GM23338 (cell line): ENCODE results near the gene RABGAP1L. TPM values are rescaled to one million over a fixed set of nuclear protein-coding genes. Genes with fewer than 3 reads are reported as not detected.

Experiments
- ATAC-seq: fragments of 200-7000 bp; cut with Tn5 transposase; 3 replicates; pipeline ENCODE4 v1.9.1; 2020
- DNase-seq: peaks from one replicate; pipeline ENCODE4 v3.0.0-alpha.2; 2015; ENCODE audit warnings: low spot score
- H2AFZ ChIP-seq: fragments of 200-600 bp; sonication (generic); 2 replicates; pipeline ENCODE4 v1.8.0; 2016; ENCODE audit warnings: antibody characterized with exemption, mild to moderate bottlenecking, moderate library complexity
- H3F3A ChIP-seq: fragments of 200-600 bp; sonication (generic); replicated peaks from 2 replicates; pipeline ENCODE4 v1.8.0; 2017; ENCODE audit warnings: antibody characterized with exemption, mixed run types, low read depth
- H3K27ac ChIP-seq: fragments of 200-600 bp; sonication (generic); 2 replicates; pipeline ENCODE4 v1.6.1; 2016; ENCODE audit warnings: low read depth
- H3K27me3 ChIP-seq: fragments of 200-600 bp; sonication (generic); 2 replicates; pipeline ENCODE4 v1.8.0; 2016; ENCODE audit warnings: mild to moderate bottlenecking, mixed run types, moderate library complexity; ENCODE audit not compliant: insufficient read depth
- H3K36me3 ChIP-seq: fragments of 200-600 bp; sonication (generic); 2 replicates; pipeline ENCODE4 v1.8.0; 2016; ENCODE audit warnings: mild to moderate bottlenecking; ENCODE audit not compliant: insufficient read depth
- H3K4me1 ChIP-seq: fragments of 200-600 bp; sonication (generic); 2 replicates; pipeline ENCODE4 v1.8.0; 2016; ENCODE audit warnings: mild to moderate bottlenecking, moderate library complexity; ENCODE audit not compliant: insufficient read depth
- H3K4me2 ChIP-seq: fragments of 200-600 bp; sonication (generic); 2 replicates; pipeline ENCODE4 v1.7.1; 2017; ENCODE audit warnings: mixed run types
- H3K4me3 ChIP-seq: fragments of 200-600 bp; sonication (generic); 2 replicates; pipeline ENCODE4 v1.6.1; 2016; ENCODE audit warnings: mixed run types
- H3K79me2 ChIP-seq: fragments of 200-600 bp; sonication (generic); replicated peaks from 2 replicates; pipeline ENCODE4 v1.8.0; 2017; ENCODE audit warnings: mild to moderate bottlenecking; ENCODE audit not compliant: insufficient read depth
- H3K9me2 ChIP-seq: fragments of 200-600 bp; sonication (generic); 2 replicates; pipeline ENCODE4 v1.8.0; 2017; ENCODE audit not compliant: insufficient read depth
- H4K20me1 ChIP-seq: fragments of 200-600 bp; sonication (generic); replicated peaks from 2 replicates; pipeline ENCODE4 v1.8.0; 2017; ENCODE audit warnings: mild to moderate bottlenecking; ENCODE audit not compliant: insufficient read depth
- H3K27ac Mint-ChIP-seq: 2 replicates; pipeline ENCODE4 v1.8.0; 2020; ENCODE audit warnings: inconsistent platforms, mild to moderate bottlenecking, moderate library complexity, mixed read lengths
- H3K27me3 Mint-ChIP-seq: 3 replicates; pipeline ENCODE4 v1.8.0; 2022; ENCODE audit warnings: low read depth, mild to moderate bottlenecking, moderate library complexity, mixed read lengths, inconsistent platforms; ENCODE audit not compliant: insufficient read depth, poor library complexity
- H3K36me3 Mint-ChIP-seq: 3 replicates; pipeline ENCODE4 v1.8.0; 2021; ENCODE audit warnings: low read depth, mild to moderate bottlenecking, inconsistent platforms, moderate library complexity, mixed read lengths
- H3K4me1 Mint-ChIP-seq: 3 replicates; pipeline ENCODE4 v1.8.0; 2020; ENCODE audit warnings: mild to moderate bottlenecking, inconsistent platforms, mixed read lengths
- H3K4me3 Mint-ChIP-seq: 3 replicates; pipeline ENCODE4 v1.8.0; 2021; ENCODE audit warnings: moderate library complexity, mild to moderate bottlenecking, inconsistent platforms, mixed read lengths
- H3K9me3 Mint-ChIP-seq: 3 replicates; pipeline ENCODE4 v1.8.0; 2020; ENCODE audit warnings: moderate library complexity, mild to moderate bottlenecking, inconsistent platforms, mixed read lengths
- CREB1 ChIP-seq: fragments of 250-450 bp; sonication (Bioruptor Pico); IDR thresholded peaks from 2 replicates; pipeline ENCODE4 v1.5.0; 2020; ENCODE audit warnings: low read depth, mild to moderate bottlenecking, moderate library complexity
- EZH2phosphoT487 ChIP-seq: fragments of 200-600 bp; sonication (generic); IDR thresholded peaks from one replicate; pipeline ENCODE4 v1.8.1; 2018; ENCODE audit warnings: antibody characterized with exemption; ENCODE audit not compliant: unreplicated experiment
- JUNB ChIP-seq: IDR thresholded peaks from one replicate; pipeline ENCODE4 v1.6.1; 2016; ENCODE audit warnings: antibody characterized with exemption; ENCODE audit not compliant: unreplicated experiment
- NANOG ChIP-seq: IDR thresholded peaks from 2 replicates; pipeline ENCODE4 v1.6.1; 2016; ENCODE audit warnings: antibody characterized with exemption, borderline replicate concordance
- POLR2AphosphoS5 ChIP-seq: IDR thresholded peaks from 2 replicates; pipeline ENCODE4 v1.6.1; 2016; ENCODE audit warnings: antibody characterized with exemption, low read depth
- STAT1 ChIP-seq: IDR thresholded peaks from one replicate; pipeline ENCODE4 v1.6.1; 2016; ENCODE audit warnings: antibody characterized with exemption; ENCODE audit not compliant: unreplicated experiment
- ZNF114 ChIP-seq: fragments of 250-450 bp; sonication (Bioruptor Pico); IDR thresholded peaks from 2 replicates; pipeline ENCODE4 v1.5.0; 2020; ENCODE audit warnings: mild to moderate bottlenecking, moderate library complexity
- ZNF331 ChIP-seq: fragments of 250-450 bp; sonication (Bioruptor Pico); IDR thresholded peaks from 2 replicates; pipeline ENCODE4 v1.5.0; 2020; ENCODE audit warnings: low read depth, mild to moderate bottlenecking, moderate library complexity
- polyA plus RNA-seq: library from polyadenylated mRNA; unstranded; fragments of >200 nt; fragmentation: Nextera tagmentation; extraction: Ambion mirVana; gene quantifications from 2 replicates; pipeline ENCODE4 v1.2.1, GENCODE V29; 2016
- total RNA-seq: library from RNA; depleted of rRNA; stranded (reverse); fragments of >200 nt; shearing (Covaris generic); gene quantifications from 2 replicates; pipeline ENCODE4 v1.2.3, GENCODE V29; 2014
- TF ChIP-seq, protein P1 (sequence below): fragments of 250-450 bp; sonication (Bioruptor Pico); IDR thresholded peaks from 2 replicates; pipeline ENCODE4 v1.5.0; 2020; ENCODE audit warnings: mild to moderate bottlenecking, moderate library complexity
- TF ChIP-seq, protein P2 (sequence below): IDR thresholded peaks from 2 replicates; pipeline ENCODE4 v1.6.1; 2016; ENCODE audit warnings: antibody characterized with exemption
- TF ChIP-seq, protein P3 (sequence below): IDR thresholded peaks from one replicate; pipeline ENCODE4 v1.6.1; 2018; ENCODE audit warnings: antibody characterized with exemption; ENCODE audit not compliant: unreplicated experiment
- TF ChIP-seq, protein P4 (sequence below), 2 experiments: fragments of 200-600 bp in 1 of 2; sonication (generic) in 1 of 2; conservative IDR thresholded peaks; 2 replicates each; pipeline versions ENCODE4 v1.5.1 to v1.6.1; 2016 to 2017; ENCODE audit warnings: antibody characterized with exemption in 2 of 2, low read depth in 2 of 2, mild to moderate bottlenecking in 2 of 2, moderate library complexity in 1 of 2

Gene RABGAP1L
- total and polyA plus RNA-seq, 2 experiments from 2014 or later: 83.2 to 136 TPM

DNA sequence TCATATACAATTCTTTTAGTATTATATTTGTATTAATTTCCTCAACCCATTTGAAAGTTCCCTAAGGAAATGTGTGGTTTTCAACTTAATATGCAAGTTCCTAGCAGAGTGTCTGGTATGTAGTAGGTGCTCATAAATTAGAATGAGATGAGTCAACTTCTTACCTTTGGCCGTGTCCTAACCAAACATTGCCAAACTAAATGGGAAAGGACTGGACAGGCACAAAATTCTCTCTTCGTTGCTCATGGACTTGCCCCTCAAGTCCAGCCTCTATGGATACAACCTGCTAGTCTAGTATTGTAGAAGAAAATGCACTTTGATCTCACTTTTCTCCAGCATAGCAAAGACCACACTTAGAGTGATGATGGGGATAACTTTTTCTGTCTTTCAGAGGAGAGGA lies 875.5 kb downstream of the RABGAP1L start (continued):
- TF ChIP-seq, protein P1, sequence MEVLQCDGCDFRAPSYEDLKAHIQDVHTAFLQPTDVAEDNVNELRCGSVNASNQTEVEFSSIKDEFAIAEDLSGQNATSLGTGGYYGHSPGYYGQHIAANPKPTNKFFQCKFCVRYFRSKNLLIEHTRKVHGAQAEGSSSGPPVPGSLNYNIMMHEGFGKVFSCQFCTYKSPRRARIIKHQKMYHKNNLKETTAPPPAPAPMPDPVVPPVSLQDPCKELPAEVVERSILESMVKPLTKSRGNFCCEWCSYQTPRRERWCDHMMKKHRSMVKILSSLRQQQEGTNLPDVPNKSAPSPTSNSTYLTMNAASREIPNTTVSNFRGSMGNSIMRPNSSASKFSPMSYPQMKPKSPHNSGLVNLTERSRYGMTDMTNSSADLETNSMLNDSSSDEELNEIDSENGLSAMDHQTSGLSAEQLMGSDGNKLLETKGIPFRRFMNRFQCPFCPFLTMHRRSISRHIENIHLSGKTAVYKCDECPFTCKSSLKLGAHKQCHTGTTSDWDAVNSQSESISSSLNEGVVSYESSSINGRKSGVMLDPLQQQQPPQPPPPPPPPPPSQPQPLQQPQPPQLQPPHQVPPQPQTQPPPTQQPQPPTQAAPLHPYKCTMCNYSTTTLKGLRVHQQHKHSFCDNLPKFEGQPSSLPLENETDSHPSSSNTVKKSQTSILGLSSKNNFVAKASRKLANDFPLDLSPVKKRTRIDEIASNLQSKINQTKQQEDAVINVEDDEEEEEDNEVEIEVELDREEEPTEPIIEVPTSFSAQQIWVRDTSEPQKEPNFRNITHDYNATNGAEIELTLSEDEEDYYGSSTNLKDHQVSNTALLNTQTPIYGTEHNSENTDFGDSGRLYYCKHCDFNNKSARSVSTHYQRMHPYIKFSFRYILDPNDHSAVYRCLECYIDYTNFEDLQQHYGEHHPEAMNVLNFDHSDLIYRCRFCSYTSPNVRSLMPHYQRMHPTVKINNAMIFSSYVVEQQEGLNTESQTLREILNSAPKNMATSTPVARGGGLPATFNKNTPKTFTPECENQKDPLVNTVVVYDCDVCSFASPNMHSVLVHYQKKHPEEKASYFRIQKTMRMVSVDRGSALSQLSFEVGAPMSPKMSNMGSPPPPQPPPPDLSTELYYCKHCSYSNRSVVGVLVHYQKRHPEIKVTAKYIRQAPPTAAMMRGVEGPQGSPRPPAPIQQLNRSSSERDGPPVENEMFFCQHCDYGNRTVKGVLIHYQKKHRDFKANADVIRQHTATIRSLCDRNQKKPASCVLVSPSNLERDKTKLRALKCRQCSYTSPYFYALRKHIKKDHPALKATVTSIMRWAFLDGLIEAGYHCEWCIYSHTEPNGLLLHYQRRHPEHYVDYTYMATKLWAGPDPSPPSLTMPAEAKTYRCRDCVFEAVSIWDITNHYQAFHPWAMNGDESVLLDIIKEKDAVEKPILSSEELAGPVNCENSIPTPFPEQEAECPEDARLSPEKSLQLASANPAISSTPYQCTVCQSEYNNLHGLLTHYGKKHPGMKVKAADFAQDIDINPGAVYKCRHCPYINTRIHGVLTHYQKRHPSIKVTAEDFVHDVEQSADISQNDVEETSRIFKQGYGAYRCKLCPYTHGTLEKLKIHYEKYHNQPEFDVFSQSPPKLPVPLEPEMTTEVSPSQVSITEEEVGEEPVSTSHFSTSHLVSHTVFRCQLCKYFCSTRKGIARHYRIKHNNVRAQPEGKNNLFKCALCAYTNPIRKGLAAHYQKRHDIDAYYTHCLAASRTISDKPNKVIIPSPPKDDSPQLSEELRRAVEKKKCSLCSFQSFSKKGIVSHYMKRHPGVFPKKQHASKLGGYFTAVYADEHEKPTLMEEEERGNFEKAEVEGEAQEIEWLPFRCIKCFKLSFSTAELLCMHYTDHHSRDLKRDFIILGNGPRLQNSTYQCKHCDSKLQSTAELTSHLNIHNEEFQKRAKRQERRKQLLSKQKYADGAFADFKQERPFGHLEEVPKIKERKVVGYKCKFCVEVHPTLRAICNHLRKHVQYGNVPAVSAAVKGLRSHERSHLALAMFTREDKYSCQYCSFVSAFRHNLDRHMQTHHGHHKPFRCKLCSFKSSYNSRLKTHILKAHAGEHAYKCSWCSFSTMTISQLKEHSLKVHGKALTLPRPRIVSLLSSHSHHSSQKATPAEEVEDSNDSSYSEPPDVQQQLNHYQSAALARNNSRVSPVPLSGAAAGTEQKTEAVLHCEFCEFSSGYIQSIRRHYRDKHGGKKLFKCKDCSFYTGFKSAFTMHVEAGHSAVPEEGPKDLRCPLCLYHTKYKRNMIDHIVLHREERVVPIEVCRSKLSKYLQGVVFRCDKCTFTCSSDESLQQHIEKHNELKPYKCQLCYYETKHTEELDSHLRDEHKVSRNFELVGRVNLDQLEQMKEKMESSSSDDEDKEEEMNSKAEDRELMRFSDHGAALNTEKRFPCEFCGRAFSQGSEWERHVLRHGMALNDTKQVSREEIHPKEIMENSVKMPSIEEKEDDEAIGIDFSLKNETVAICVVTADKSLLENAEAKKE (CRISPR knock-in tag): no peak

DNA sequence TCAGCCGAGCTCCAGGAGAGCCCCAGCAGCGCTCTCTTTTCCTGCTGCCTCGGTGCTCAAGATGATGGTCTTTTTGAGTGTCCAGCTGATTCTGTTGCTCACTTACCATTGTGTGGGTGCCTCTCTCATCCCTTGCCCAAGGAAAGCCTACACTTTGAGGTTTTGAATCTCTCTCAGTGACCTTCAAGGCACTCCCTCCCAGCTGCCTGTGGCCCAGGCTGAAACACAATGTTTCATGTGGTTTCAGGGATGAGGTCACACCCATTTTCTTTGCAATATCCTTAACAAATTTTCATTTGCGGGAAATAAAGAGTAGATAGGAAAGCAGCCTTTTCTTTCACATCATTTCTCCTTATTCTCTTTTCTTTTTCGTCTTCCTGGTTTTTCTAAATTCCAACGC lies 876.5 kb downstream of the RABGAP1L start:
- Mint-ChIP-seq H3K4me3 (no peak overlapping the region), H3K4me1 (peaks cover 23% of the 10 kb centered on the region), H3K9me3 (no peaks in the 10 kb centered on the region), H3K27me3 (peaks cover 1% of the 10 kb centered on the region), H3K36me3 (no peaks in the 10 kb centered on the region), H3K27ac (no peak overlapping the region)
- Histone ChIP-seq H3K27ac (no peak overlapping the region), H3F3A (no peaks in the 10 kb centered on the region), H3K79me2 (no peaks in the 10 kb centered on the region), H3K4me1 (peaks cover 17% of the 10 kb centered on the region), H2AFZ (peak overlapping the region; percentile 94), H3K4me2 (peak overlapping the region; percentile 50; the same call in 1 of the 2 replicates), H3K36me3 (no peaks in the 10 kb centered on the region), H3K9me2 (no peaks in the 10 kb centered on the region), H3K27me3 (no peaks in the 10 kb centered on the region), H4K20me1 (no peaks in the 10 kb centered on the region), H3K4me3 (no peak overlapping the region)
- TF ChIP-seq JUNB (no peak), CREB1 (no peak), EZH2phosphoT487 (no peak), ZNF114 (CRISPR knock-in tag) (no peak), STAT1 (no peak), NANOG (no peak), POLR2AphosphoS5 (no peak), ZNF331 (CRISPR knock-in tag) (no peak)
- TF ChIP-seq, protein P2, sequence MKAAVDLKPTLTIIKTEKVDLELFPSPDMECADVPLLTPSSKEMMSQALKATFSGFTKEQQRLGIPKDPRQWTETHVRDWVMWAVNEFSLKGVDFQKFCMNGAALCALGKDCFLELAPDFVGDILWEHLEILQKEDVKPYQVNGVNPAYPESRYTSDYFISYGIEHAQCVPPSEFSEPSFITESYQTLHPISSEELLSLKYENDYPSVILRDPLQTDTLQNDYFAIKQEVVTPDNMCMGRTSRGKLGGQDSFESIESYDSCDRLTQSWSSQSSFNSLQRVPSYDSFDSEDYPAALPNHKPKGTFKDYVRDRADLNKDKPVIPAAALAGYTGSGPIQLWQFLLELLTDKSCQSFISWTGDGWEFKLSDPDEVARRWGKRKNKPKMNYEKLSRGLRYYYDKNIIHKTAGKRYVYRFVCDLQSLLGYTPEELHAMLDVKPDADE: no peak
- TF ChIP-seq, protein P3, sequence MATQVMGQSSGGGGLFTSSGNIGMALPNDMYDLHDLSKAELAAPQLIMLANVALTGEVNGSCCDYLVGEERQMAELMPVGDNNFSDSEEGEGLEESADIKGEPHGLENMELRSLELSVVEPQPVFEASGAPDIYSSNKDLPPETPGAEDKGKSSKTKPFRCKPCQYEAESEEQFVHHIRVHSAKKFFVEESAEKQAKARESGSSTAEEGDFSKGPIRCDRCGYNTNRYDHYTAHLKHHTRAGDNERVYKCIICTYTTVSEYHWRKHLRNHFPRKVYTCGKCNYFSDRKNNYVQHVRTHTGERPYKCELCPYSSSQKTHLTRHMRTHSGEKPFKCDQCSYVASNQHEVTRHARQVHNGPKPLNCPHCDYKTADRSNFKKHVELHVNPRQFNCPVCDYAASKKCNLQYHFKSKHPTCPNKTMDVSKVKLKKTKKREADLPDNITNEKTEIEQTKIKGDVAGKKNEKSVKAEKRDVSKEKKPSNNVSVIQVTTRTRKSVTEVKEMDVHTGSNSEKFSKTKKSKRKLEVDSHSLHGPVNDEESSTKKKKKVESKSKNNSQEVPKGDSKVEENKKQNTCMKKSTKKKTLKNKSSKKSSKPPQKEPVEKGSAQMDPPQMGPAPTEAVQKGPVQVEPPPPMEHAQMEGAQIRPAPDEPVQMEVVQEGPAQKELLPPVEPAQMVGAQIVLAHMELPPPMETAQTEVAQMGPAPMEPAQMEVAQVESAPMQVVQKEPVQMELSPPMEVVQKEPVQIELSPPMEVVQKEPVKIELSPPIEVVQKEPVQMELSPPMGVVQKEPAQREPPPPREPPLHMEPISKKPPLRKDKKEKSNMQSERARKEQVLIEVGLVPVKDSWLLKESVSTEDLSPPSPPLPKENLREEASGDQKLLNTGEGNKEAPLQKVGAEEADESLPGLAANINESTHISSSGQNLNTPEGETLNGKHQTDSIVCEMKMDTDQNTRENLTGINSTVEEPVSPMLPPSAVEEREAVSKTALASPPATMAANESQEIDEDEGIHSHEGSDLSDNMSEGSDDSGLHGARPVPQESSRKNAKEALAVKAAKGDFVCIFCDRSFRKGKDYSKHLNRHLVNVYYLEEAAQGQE: no peak
- TF ChIP-seq, protein P4, sequence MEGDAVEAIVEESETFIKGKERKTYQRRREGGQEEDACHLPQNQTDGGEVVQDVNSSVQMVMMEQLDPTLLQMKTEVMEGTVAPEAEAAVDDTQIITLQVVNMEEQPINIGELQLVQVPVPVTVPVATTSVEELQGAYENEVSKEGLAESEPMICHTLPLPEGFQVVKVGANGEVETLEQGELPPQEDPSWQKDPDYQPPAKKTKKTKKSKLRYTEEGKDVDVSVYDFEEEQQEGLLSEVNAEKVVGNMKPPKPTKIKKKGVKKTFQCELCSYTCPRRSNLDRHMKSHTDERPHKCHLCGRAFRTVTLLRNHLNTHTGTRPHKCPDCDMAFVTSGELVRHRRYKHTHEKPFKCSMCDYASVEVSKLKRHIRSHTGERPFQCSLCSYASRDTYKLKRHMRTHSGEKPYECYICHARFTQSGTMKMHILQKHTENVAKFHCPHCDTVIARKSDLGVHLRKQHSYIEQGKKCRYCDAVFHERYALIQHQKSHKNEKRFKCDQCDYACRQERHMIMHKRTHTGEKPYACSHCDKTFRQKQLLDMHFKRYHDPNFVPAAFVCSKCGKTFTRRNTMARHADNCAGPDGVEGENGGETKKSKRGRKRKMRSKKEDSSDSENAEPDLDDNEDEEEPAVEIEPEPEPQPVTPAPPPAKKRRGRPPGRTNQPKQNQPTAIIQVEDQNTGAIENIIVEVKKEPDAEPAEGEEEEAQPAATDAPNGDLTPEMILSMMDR (conservative IDR thresholded peaks at IDR 0.05; ENCODE audit: low read depth in 2 of 2): no peak
- DNase-seq: no peak
- no peak for ATAC-seq
